ENCODE measurements around the gene DNAJB13. TPM values are rescaled to one million over a fixed set of nuclear protein-coding genes. Genes with fewer than 3 reads are reported as not detected.
"Not testable (repeated sequence)": the region's sequence is repeated elsewhere in the genome, so short reads cannot be mapped to it uniquely, and the experiment has no call there.

The DNAJB13 gene
- total RNA-seq, 1 donor from 2014 or later = 0.46 TPM

GRCh38 chr11:73921180-73921579, 29.6 kb upstream of the DNAJB13 start:
- no peak overlapping the region for H3K4me3 ChIP-seq (ENCODE audit: low read depth, low read length)
- no peak for DNase-seq (ENCODE audit: low read depth)
- no peak for TF ChIP-seq CTCF (conservative IDR thresholded peaks at IDR 0.05; ENCODE audit: low read depth, low read length)

- no peak overlapping the region for H3K4me3 ChIP-seq (ENCODE audit: low read depth, low read length)
- TF ChIP-seq CTCF (conservative IDR thresholded peaks at IDR 0.05; ENCODE audit: low read depth, low read length) = no peak
- no peak for DNase-seq (ENCODE audit: low read depth)
Measured at GRCh38 chr11:73929388-73929787, 21.4 kb upstream of the DNAJB13 start.

GRCh38 chr11:73931039-73931645, 19.7 kb upstream of the DNAJB13 start:
- DNase-seq (ENCODE audit: low read depth) = no peak
- H3K4me3 ChIP-seq (ENCODE audit: low read depth, low read length) = no peak overlapping the region
- TF ChIP-seq CTCF (conservative IDR thresholded peaks at IDR 0.05; ENCODE audit: low read depth, low read length) = peak; percentile 71

GRCh38 chr11:73931951-73932350, 18.9 kb upstream of the DNAJB13 start:
- DNase-seq (ENCODE audit: low read depth) = no peak
- no peak for TF ChIP-seq CTCF (conservative IDR thresholded peaks at IDR 0.05; ENCODE audit: low read depth, low read length)
- H3K4me3 ChIP-seq (ENCODE audit: low read depth, low read length) = no peak overlapping the region

GRCh38 chr11:73932781-73933180, 18.0 kb upstream of the DNAJB13 start:
- no peak for DNase-seq (ENCODE audit: low read depth)
- TF ChIP-seq CTCF (conservative IDR thresholded peaks at IDR 0.05; ENCODE audit: low read depth, low read length) = no peak
- H3K4me3 ChIP-seq (ENCODE audit: low read depth, low read length) = no peak overlapping the region

- H3K4me3 ChIP-seq (ENCODE audit: low read depth, low read length) = not testable (repeated sequence)
Measured at GRCh38 chr11:73936047-73936446, 14.8 kb upstream of the DNAJB13 start.

GRCh38 chr11:73939096-73939495, 11.7 kb upstream of the DNAJB13 start:
- no peak for TF ChIP-seq CTCF (conservative IDR thresholded peaks at IDR 0.05; ENCODE audit: low read depth, low read length)
- no peak for DNase-seq (ENCODE audit: low read depth)

More at GRCh38 chr11:73936047-73936446, 14.8 kb upstream of the DNAJB13 start:
- not testable (repeated sequence) for DNase-seq (ENCODE audit: low read depth)

More at GRCh38 chr11:73939096-73939495, 11.7 kb upstream of the DNAJB13 start:
- no peak overlapping the region for H3K4me3 ChIP-seq (ENCODE audit: low read depth, low read length)
